ENCODE data around the gene AOPEP. TPM values are rescaled to one million over a fixed set of nuclear protein-coding genes. Genes with fewer than 3 reads are reported as not detected.

Gene AOPEP
- total RNA-seq, 2 donors from 2014 or later: 40.4 to 42.1 TPM

GRCh38 chr9:94782355-94783101 is 56.0 kb downstream of the AOPEP start:
- intact Hi-C loops (cut with DNase I, micrococcal nuclease): loop anchor here in 1 of 2 donors (5.0 kb wide), 2 partner anchors 225 to 350 kb away; no protein-coding TSS in a partner anchor
- peak; percentile 14 for ATAC-seq

GRCh38 chr9:94783102-94783682 is 56.7 kb downstream of the AOPEP start:
- peak; percentile 97 for ATAC-seq
- intact Hi-C loops (cut with DNase I, micrococcal nuclease): loop anchor here in 1 of 2 donors (5.0 kb wide), 2 partner anchors 224 to 349 kb away; no protein-coding TSS in a partner anchor
- DNase-seq: peak; percentile 79

More at GRCh38 chr9:94782355-94783101, 56.0 kb downstream of the AOPEP start:
- no peak for DNase-seq

- ATAC-seq (no peak), DNase-seq (no peak)
- intact Hi-C loops (cut with DNase I, micrococcal nuclease): loop anchor here in 1 of 2 donors (5.0 kb wide), 2 partner anchors 223 to 348 kb away; no protein-coding TSS in a partner anchor
Measured at GRCh38 chr9:94783928-94784327, 57.4 kb downstream of the AOPEP start.

- no peak for DNase-seq
- intact Hi-C loops (cut with DNase I, micrococcal nuclease): no loop called here
- ATAC-seq: no peak
Measured at GRCh38 chr9:94785215-94786169, 59.0 kb downstream of the AOPEP start.

DNA sequence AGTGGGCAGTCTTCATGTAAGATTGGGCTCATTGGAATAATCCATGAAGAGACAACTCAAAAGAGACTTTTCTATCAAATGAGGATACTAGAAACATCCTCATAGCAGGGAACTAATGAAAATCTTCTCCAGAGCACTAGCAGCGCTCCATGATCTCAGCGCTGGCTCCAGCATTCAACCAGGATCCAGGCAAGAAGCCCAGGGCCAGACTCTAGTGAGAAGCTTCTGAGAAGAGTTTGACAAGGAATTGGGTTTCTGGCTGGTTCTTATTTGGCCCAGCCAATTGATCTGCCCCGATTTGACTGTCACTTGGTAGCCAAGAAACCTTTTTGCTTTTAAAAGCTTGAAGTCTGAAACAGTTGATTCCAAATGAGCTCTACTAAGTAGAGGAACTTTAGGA is 60.1 kb downstream of the AOPEP start:
- DNase-seq: no peak
- ATAC-seq: no peak
- intact Hi-C loops (cut with DNase I, micrococcal nuclease): no loop called here

GRCh38 chr9:94787266-94787665 is 60.8 kb downstream of the AOPEP start:
- intact Hi-C loops (cut with DNase I, micrococcal nuclease): no loop called here
- ATAC-seq: no peak
- DNase-seq: no peak

DNA sequence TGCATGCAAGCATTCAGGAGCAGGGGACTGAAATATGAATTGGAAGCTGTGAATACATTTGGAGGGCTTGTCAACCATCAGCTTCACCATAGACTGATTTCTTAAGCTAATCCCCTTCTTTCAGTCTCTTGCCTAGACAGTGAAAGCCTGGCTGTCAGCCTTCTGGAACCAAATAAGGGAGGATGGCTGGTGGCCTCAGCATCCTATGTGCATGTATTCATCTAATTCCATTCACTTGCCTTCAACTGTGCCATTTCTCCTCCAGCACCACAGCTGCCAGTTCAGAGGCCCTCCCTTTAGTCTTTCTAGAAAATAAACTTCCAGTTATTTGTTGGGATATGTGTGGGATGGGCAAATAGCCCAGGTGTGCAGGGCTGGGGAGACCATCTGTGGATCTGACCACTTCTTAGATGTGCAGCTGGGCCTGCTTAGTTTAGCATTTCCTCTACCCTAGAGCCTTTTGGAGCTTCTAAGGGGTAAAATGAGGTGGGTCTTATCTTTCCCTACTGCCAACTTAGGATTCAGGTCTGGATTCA is 62.1 kb downstream of the AOPEP start:
- intact Hi-C loops (cut with DNase I, micrococcal nuclease): no loop called here
- ATAC-seq: no peak

GRCh38 chr9:94791435-94791834 is 64.9 kb downstream of the AOPEP start:
- no peak for ATAC-seq
- no peak for DNase-seq
- intact Hi-C loops (cut with DNase I, micrococcal nuclease): no loop called here

More for the DNA sequence above, 62.1 kb downstream of the AOPEP start:
- DNase-seq: no peak

DNA sequence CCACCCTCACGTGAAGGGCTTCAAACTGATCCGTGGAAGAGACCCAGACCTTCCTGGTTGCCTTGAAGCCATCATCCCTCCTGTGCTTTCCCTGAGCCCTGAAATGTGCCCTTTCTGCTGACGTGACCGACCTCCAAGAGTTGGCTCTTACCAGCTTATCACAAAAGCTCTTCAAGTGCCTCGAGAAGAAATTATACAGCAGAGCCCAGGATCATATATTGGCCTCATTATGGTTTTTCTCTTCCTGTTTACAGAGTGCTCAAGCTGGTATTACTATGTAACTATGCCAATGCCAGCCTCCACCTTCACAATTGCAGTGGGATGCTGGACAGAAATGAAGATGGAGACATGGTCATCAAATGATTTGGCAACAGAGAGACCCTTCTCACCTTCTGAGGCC is 66.0 kb downstream of the AOPEP start:
- ATAC-seq (peak; percentile 55), DNase-seq (no peak)

DNA sequence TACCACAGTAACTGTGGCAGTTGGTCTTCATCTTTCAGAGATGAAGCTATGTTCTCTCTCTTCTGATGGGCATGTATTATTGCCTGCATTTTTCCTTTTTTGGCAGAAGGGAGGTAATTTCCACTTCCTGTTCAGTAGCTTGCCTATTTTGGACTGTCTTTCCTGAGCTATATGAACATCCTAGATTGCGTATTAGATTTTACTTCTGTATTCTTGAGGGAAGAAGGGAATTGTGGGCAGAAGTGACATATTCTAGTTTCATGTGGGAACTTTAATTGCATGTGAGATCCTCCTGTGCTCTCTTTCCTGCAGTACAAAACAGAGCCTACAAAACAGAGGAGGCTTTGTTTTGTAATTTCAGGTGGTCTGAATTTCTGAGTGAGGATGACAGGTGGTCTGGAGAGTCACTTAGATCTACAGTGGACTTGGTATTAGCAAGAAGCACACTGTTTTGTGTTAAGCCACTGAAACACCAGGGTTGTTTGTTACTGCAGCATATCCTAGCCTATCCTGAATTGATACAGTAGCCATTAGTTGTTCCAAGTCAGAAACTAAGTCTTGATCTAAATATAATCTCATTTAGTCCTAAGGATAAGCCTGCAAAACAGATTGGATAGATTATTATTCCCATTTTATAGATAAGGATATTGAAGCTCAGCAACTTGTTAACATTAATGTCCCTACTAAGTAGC is 68.1 kb downstream of the AOPEP start:
- DNase-seq (no peak), ATAC-seq (no peak)
- intact Hi-C loops (cut with DNase I, micrococcal nuclease): no loop called here

More for the DNA sequence above, 66.0 kb downstream of the AOPEP start:
- intact Hi-C loops (cut with DNase I, micrococcal nuclease): no loop called here

DNA sequence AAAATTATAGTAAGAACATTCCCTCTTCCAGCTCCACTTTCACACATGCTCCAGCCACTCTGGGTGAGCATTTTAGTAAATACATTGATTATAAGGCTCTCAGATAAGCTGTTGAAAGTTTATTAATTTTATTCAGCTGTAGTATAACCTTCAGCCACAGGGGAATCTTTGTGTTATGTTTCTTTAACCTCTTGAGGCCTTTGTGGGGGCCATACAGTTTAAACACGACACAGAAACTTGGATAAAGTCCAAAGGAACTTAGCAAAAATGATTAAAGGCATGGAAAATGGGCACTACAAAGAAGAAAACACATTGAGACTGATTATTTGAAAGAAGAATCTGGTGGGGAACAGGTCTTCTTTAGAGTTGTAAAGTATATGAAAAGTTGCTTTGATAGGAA is 70.2 kb downstream of the AOPEP start:
- ATAC-seq (no peak), DNase-seq (no peak)
- intact Hi-C loops (cut with DNase I, micrococcal nuclease): no loop called here

DNA sequence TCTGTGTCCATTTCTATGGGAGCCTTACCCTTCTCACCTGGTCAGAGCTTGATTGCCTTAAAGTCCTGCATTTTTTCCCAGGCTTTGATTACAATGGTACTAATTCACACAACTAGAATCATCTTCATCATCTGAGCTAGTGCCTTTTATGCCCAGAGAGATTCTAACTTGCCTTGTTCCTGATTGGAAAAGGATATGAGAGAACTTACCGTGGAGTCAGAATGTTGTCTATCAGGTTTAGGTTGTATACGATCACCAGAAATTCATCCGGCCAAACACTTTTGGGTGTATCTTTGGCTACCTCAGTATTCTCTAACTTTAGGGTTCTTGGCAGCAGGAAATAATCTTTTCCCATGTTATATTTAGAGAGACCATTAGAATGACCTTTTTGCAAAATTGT is 71.7 kb downstream of the AOPEP start:
- intact Hi-C loops (cut with DNase I, micrococcal nuclease): no loop called here
- ATAC-seq (peak; percentile 18), DNase-seq (no peak)

DNA sequence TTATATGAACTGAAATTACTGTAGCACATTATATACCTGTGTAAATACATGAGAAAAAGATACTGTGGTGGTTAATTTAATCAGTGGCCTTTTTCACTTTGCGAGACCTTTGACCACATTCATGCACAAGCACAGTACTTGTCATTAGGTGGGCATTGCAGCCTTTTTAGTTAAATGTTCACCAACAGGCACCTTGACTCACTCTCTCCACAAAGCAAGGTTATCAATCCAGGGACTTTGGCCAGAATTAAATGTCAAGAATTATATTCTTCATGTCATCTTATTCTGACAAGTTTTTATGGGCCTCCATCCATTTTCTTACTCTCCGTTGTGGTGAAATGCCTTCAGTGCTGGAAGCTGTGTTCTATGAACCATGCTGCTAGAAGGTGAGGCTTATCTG is 72.2 kb downstream of the AOPEP start:
- peak; percentile 34 for ATAC-seq
- intact Hi-C loops (cut with DNase I, micrococcal nuclease): no loop called here
- DNase-seq: no peak

- ATAC-seq (no peak), DNase-seq (no peak)
- intact Hi-C loops (cut with DNase I, micrococcal nuclease): no loop called here
Measured at GRCh38 chr9:94799578-94800264, 73.2 kb downstream of the AOPEP start.

GRCh38 chr9:94800424-94801117 is 74.1 kb downstream of the AOPEP start:
- ATAC-seq (no peak), DNase-seq (no peak)
- intact Hi-C loops (cut with DNase I, micrococcal nuclease): no loop called here

GRCh38 chr9:94801234-94801633 is 74.7 kb downstream of the AOPEP start:
- no peak for DNase-seq
- intact Hi-C loops (cut with DNase I, micrococcal nuclease): no loop called here
- ATAC-seq: no peak

GRCh38 chr9:94801681-94802080 is 75.2 kb downstream of the AOPEP start:
- DNase-seq (no peak), ATAC-seq (no peak)
- intact Hi-C loops (cut with DNase I, micrococcal nuclease): no loop called here
